ENCODE measurements around the gene MAP3K10.

The MAP3K10 gene

GRCh38 chr19:40175820-40176219 is 15.4 kb upstream of the MAP3K10 start:
- no peak for DNase-seq

GRCh38 chr19:40177286-40178070 is 13.7 kb upstream of the MAP3K10 start:
- DNase-seq, result no peak

GRCh38 chr19:40178756-40179155 is 12.5 kb upstream of the MAP3K10 start:
- no peak for DNase-seq

GRCh38 chr19:40184273-40184672 is 7.0 kb upstream of the MAP3K10 start:
- DNase-seq, result no peak

GRCh38 chr19:40191836-40192646 is 815 bp downstream of the MAP3K10 start:
- DNase-seq, result no peak

- DNase-seq, result no peak
These were observed 1.7 kb downstream of the MAP3K10 start for GRCh38 chr19:40192758-40193586.

GRCh38 chr19:40193587-40193849 is 2.3 kb downstream of the MAP3K10 start:
- no peak for DNase-seq

GRCh38 chr19:40198272-40198990 is 7.2 kb downstream of the MAP3K10 start:
- DNase-seq, result no peak

GRCh38 chr19:40200341-40201099 is 9.3 kb downstream of the MAP3K10 start:
- DNase-seq, result no peak

GRCh38 chr19:40204381-40204780 is 13.2 kb downstream of the MAP3K10 start:
- DNase-seq, result no peak

GRCh38 chr19:40205760-40206159 is 14.5 kb downstream of the MAP3K10 start:
- DNase-seq, result no peak

- DNase-seq, result no peak
These were observed 17.4 kb downstream of the MAP3K10 start for GRCh38 chr19:40208602-40209001.

- no peak for DNase-seq
These were observed 19.7 kb downstream of the MAP3K10 start for GRCh38 chr19:40210889-40211288.

- DNase-seq, result no peak
These were observed 22.1 kb downstream of the MAP3K10 start for GRCh38 chr19:40213251-40213829.

- DNase-seq, result no peak
These were observed 22.8 kb downstream of the MAP3K10 start for GRCh38 chr19:40213882-40214570.

GRCh38 chr19:40214936-40215335 is 23.7 kb downstream of the MAP3K10 start:
- no peak for DNase-seq

- no peak for DNase-seq
These were observed 25.0 kb downstream of the MAP3K10 start for GRCh38 chr19:40216013-40216776.

- DNase-seq, result no peak
These were observed 25.5 kb downstream of the MAP3K10 start for GRCh38 chr19:40216777-40217026.

- no peak for DNase-seq
These were observed 26.0 kb downstream of the MAP3K10 start for GRCh38 chr19:40217027-40217810.
